PFSK-1 (cell line): ENCODE results near the gene ARHGAP10.

Experiments
- FOXP2 ChIP-seq: optimal IDR thresholded peaks from 2 replicates; pipeline ENCODE3; 2011; ENCODE audit warnings: borderline replicate concordance, control low read depth, inconsistent platforms; ENCODE audit not compliant: insufficient read depth; ENCODE audit errors: extremely low read length, extremely low read depth
- POLR2AphosphoS5 ChIP-seq: IDR thresholded peaks from 2 replicates; pipeline ENCODE4 v1.6.1; 2012; ENCODE audit warnings: low read depth, mild to moderate bottlenecking, control low read depth, low read length, moderate library complexity
- REST ChIP-seq, 2 experiments: IDR thresholded peaks; 2 replicates each; pipeline versions ENCODE4 v1.6.1 to v1.8.0; 2011 to 2012; ENCODE audit warnings: low read depth in 2 of 2, low read length in 2 of 2, control low read depth in 1 of 2, inconsistent platforms in 1 of 2, mild to moderate bottlenecking in 1 of 2, moderate library complexity in 1 of 2; ENCODE audit not compliant: insufficient read depth in 1 of 2
- SIN3A ChIP-seq: IDR thresholded peaks from 2 replicates; pipeline ENCODE4 v1.6.1; 2012; ENCODE audit warnings: mild to moderate bottlenecking, low read length, moderate library complexity, borderline replicate concordance; ENCODE audit not compliant: insufficient read depth
- TAF1 ChIP-seq: IDR thresholded peaks from 2 replicates; pipeline ENCODE4 v1.6.1; 2012; ENCODE audit warnings: low read length, control low read depth, borderline replicate concordance; ENCODE audit not compliant: insufficient read depth

ARHGAP10 gene

GRCh38 chr4:147714575-147715401, 17.1 kb upstream of the ARHGAP10 start:
- TF ChIP-seq POLR2AphosphoS5 (no peak), REST (IDR thresholded peaks at IDR 0.05; ENCODE audit: insufficient read depth in 1 of 2, low read depth in 2 of 2, low read length in 2 of 2) (no peak), FOXP2 (no peak), SIN3A (no peak), TAF1 (no peak)

- TF ChIP-seq FOXP2 = no peak
- no peak for TF ChIP-seq TAF1
- TF ChIP-seq POLR2AphosphoS5 = no peak
- no peak for TF ChIP-seq REST (IDR thresholded peaks at IDR 0.05; ENCODE audit: insufficient read depth in 1 of 2, low read depth in 2 of 2, low read length in 2 of 2)
- TF ChIP-seq SIN3A = no peak
Observed at GRCh38 chr4:147717878-147718277, 14.0 kb upstream of the ARHGAP10 start.

GRCh38 chr4:147723326-147723725, 8.6 kb upstream of the ARHGAP10 start:
- no peak for TF ChIP-seq FOXP2
- TF ChIP-seq SIN3A = no peak
- no peak for TF ChIP-seq REST (IDR thresholded peaks at IDR 0.05; ENCODE audit: insufficient read depth in 1 of 2, low read depth in 2 of 2, low read length in 2 of 2)
- TF ChIP-seq POLR2AphosphoS5 = no peak
- no peak for TF ChIP-seq TAF1

GRCh38 chr4:147724468-147725201, 7.3 kb upstream of the ARHGAP10 start:
- TF ChIP-seq REST (IDR thresholded peaks at IDR 0.05; ENCODE audit: insufficient read depth in 1 of 2, low read depth in 2 of 2, low read length in 2 of 2) = no peak
- no peak for TF ChIP-seq TAF1
- no peak for TF ChIP-seq FOXP2
- no peak for TF ChIP-seq SIN3A
- TF ChIP-seq POLR2AphosphoS5 = no peak
